SU-DHL-6 (cell line): ENCODE measurements around the gene RDH16.

Experiments
- EZH2phosphoT487 ChIP-seq: fragments of 200-600 bp; sonication (generic), shearing (Covaris generic); conservative IDR thresholded peaks from 2 replicates; pipeline ENCODE4 v1.6.1; 2018; ENCODE audit warnings: mild to moderate bottlenecking, antibody characterized with exemption, low read length, moderate library complexity, mixed read lengths
- TF ChIP-seq, protein P1 (sequence below): fragments of 200-600 bp; sonication (generic); IDR thresholded peaks from one replicate; pipeline ENCODE4 v1.5.1; 2017; ENCODE audit warnings: antibody characterized with exemption, mild to moderate bottlenecking, low read length, moderate library complexity; ENCODE audit not compliant: insufficient read depth, poor library complexity, severe bottlenecking

DNA sequence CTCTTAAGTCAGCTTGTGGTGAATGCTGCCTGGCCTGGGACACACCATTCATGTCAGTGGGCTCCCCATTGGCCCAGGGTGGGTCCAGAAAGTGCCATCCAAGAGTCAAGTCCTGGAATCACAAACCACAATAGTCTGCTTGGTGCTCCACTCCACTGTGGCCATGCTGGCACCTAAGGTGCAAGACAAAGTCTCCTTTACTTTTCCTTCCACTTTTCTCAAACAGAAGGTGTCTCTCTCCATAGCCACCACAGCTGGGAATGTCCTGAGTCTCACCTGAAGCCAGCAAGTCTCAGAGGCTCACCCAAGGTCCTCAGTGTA lies 9.0 kb downstream of the RDH16 start:
- TF ChIP-seq, protein P1, sequence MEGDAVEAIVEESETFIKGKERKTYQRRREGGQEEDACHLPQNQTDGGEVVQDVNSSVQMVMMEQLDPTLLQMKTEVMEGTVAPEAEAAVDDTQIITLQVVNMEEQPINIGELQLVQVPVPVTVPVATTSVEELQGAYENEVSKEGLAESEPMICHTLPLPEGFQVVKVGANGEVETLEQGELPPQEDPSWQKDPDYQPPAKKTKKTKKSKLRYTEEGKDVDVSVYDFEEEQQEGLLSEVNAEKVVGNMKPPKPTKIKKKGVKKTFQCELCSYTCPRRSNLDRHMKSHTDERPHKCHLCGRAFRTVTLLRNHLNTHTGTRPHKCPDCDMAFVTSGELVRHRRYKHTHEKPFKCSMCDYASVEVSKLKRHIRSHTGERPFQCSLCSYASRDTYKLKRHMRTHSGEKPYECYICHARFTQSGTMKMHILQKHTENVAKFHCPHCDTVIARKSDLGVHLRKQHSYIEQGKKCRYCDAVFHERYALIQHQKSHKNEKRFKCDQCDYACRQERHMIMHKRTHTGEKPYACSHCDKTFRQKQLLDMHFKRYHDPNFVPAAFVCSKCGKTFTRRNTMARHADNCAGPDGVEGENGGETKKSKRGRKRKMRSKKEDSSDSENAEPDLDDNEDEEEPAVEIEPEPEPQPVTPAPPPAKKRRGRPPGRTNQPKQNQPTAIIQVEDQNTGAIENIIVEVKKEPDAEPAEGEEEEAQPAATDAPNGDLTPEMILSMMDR, result no peak
- no peak for TF ChIP-seq EZH2phosphoT487
